Lower leg skin (tissue), 3 donors: ENCODE data around the gene BST2.

Source experiments
- CTCF ChIP-seq, 3 donors: fragments of 450-650 bp; IDR thresholded peaks; one replicate each; pipeline ENCODE4 v1.5.1; 2016; ENCODE audit warnings: antibody characterized with exemption in 3 of 3, mild to moderate bottlenecking in 3 of 3, moderate library complexity in 2 of 3
- POLR2A ChIP-seq, 2 donors: fragments of 450-650 bp; IDR thresholded peaks; one replicate each; pipeline ENCODE4 v1.6.1; 2016 to 2017; ENCODE audit warnings: antibody characterized with exemption in 2 of 2, mild to moderate bottlenecking in 1 of 2, moderate library complexity in 1 of 2

- no peak for TF ChIP-seq CTCF (IDR thresholded peaks at IDR 0.05)
- no peak for TF ChIP-seq POLR2A (IDR thresholded peaks at IDR 0.05)
Measured at GRCh38 chr19:17391371-17392151, 13.9 kb downstream of the BST2 start.
